Type B pancreatic cell (in vitro differentiated cells): ENCODE results near the gene LYRM7. TPM values are rescaled to one million over a fixed set of nuclear protein-coding genes. Genes with fewer than 3 reads are reported as not detected.
"Not testable (repeated sequence)": the region's sequence is repeated elsewhere in the genome, so short reads cannot be mapped to it uniquely, and the experiment has no call there.

ENCODE experiments used
- DNase-seq: peaks from one replicate; pipeline ENCODE4 v3.0.0; 2021; ENCODE audit warnings: mixed read lengths; ENCODE audit not compliant: unreplicated experiment; ENCODE audit errors: extremely low spot score
- H3K27ac Mint-ChIP-seq: 2 replicates; pipeline ENCODE4 v1.8.0; 2021; ENCODE audit warnings: mild to moderate bottlenecking, mixed read lengths
- H3K27me3 Mint-ChIP-seq: 2 replicates; pipeline ENCODE4 v1.8.0; 2021; ENCODE audit warnings: mixed read lengths
- H3K36me3 Mint-ChIP-seq: 2 replicates; pipeline ENCODE4 v1.8.0; 2021; ENCODE audit warnings: mixed read lengths
- H3K4me1 Mint-ChIP-seq: one replicate; pipeline ENCODE4 v1.8.0; 2021; ENCODE audit warnings: mixed read lengths; ENCODE audit not compliant: unreplicated experiment
- H3K4me3 Mint-ChIP-seq: 2 replicates; pipeline ENCODE4 v1.8.0; 2021; ENCODE audit warnings: mild to moderate bottlenecking, mixed read lengths
- H3K9me3 Mint-ChIP-seq: 2 replicates; pipeline ENCODE4 v1.8.0; 2021; ENCODE audit warnings: mixed read lengths
- CTCF ChIP-seq: fragments of 200-600 bp; sonication (generic); conservative IDR thresholded peaks from 2 replicates; pipeline ENCODE4 v1.5.0; 2021; ENCODE audit warnings: antibody characterized with exemption, mild to moderate bottlenecking
- total RNA-seq: library from RNA; stranded (reverse); gene quantifications from 2 replicates; pipeline ENCODE4 v1.2.1, GENCODE V29; 2021; ENCODE audit warnings: low replicate concordance

The LYRM7 gene
- total RNA-seq, 1 donor from 2014 or later: 9.3 TPM

GRCh38 chr5:131186561-131187256 is 16.0 kb downstream of the LYRM7 start:
- TF ChIP-seq CTCF: no peak
- no peak overlapping the region for H3K4me3 Mint-ChIP-seq
- peaks cover 13% of the 10 kb centered on the region for H3K36me3 Mint-ChIP-seq
- no peak overlapping the region for H3K27ac Mint-ChIP-seq
- no peaks in the 10 kb centered on the region for H3K9me3 Mint-ChIP-seq
- H3K27me3 Mint-ChIP-seq: no peaks in the 10 kb centered on the region
- DNase-seq: no peak
- H3K4me1 Mint-ChIP-seq: no peaks in the 10 kb centered on the region

- Mint-ChIP-seq H3K27ac (no peak overlapping the region), H3K9me3 (no peaks in the 10 kb centered on the region), H3K36me3 (peaks cover 5% of the 10 kb centered on the region), H3K4me3 (no peak overlapping the region), H3K27me3 (no peaks in the 10 kb centered on the region), H3K4me1 (no peaks in the 10 kb centered on the region)
- DNase-seq: no peak
- TF ChIP-seq CTCF: no peak
Measured at GRCh38 chr5:131193106-131193505, 22.4 kb downstream of the LYRM7 start.

GRCh38 chr5:131193897-131194296 is 23.2 kb downstream of the LYRM7 start:
- H3K36me3 Mint-ChIP-seq, H3K9me3 Mint-ChIP-seq, DNase-seq, H3K4me3 Mint-ChIP-seq, H3K27me3 Mint-ChIP-seq, H3K4me1 Mint-ChIP-seq, H3K27ac Mint-ChIP-seq: not testable (repeated sequence)

- H3K4me3 Mint-ChIP-seq: no peak overlapping the region
- no peak overlapping the region for H3K27ac Mint-ChIP-seq
- H3K9me3 Mint-ChIP-seq: no peaks in the 10 kb centered on the region
- no peak for DNase-seq
- no peaks in the 10 kb centered on the region for H3K27me3 Mint-ChIP-seq
- H3K4me1 Mint-ChIP-seq: no peaks in the 10 kb centered on the region
- TF ChIP-seq CTCF: no peak
- H3K36me3 Mint-ChIP-seq: no peaks in the 10 kb centered on the region
Measured at GRCh38 chr5:131194725-131195124, 24.0 kb downstream of the LYRM7 start.

GRCh38 chr5:131195696-131196095 is 25.0 kb downstream of the LYRM7 start:
- no peak for DNase-seq
- no peak overlapping the region for H3K4me3 Mint-ChIP-seq

More at GRCh38 chr5:131195696-131196095, 25.0 kb downstream of the LYRM7 start:
- no peak overlapping the region for H3K27ac Mint-ChIP-seq
- H3K36me3 Mint-ChIP-seq: no peaks in the 10 kb centered on the region
- H3K4me1 Mint-ChIP-seq: no peaks in the 10 kb centered on the region
- no peaks in the 10 kb centered on the region for H3K27me3 Mint-ChIP-seq
- TF ChIP-seq CTCF: no peak
- H3K9me3 Mint-ChIP-seq: no peaks in the 10 kb centered on the region
